CD4-positive, alpha-beta T cell treated with Interleukin-1 beta for 1 hour (primary cell): ENCODE measurements around the gene NAA38.

ENCODE experiments used
- DNase-seq, 2 donors: peaks; one replicate each; pipeline ENCODE4 v3.0.0-alpha.2; 2020 to 2022

NAA38 gene

GRCh38 chr17:7840441-7840840, 16.9 kb downstream of the NAA38 start:
- no peak for DNase-seq

GRCh38 chr17:7839876-7840261, 17.5 kb downstream of the NAA38 start:
- peak; percentile 40 to 44 for DNase-seq

DNA sequence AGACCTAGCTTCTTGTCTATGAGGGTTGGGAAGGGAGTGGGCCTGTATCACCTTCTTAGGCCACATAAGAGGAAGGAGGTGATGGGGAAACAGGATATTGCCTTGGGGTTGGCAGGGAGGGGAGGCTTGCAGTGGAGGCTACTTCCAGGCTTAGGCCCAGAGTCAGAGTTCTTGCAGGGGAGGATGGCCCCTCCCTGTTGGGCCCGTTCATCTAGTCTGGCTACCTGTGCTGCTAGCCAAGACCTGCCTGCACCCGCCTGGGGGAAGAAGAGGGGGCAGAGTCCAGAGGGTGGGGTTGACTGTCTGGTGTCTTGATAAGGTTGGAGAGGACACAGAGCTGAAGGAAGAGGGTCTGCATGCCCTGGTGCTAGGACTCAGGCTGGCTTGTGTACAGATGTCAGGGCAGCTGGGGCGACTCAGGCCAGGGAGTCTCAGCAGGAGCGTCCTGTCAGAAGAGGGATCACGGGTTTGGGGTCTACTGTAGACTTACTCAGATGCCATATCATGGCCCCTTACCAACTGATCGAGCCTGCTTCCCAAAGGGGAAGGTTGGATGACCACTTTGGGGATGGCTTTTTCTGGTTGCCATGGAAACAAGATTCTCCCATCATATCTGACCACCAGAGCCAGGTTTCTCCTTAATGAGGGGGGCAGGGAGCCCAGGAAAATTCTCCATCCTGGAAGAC, 18.0 kb downstream of the NAA38 start:
- peak; percentile 27 to 56 for DNase-seq

GRCh38 chr17:7838090-7839075, 19.0 kb downstream of the NAA38 start:
- DNase-seq = peak; percentile 47 to 58

- peak in 1 of 2 donors; percentile 41 for DNase-seq
These were observed 19.8 kb downstream of the NAA38 start for GRCh38 chr17:7837408-7838088.

- peak; percentile 83 to 87 for DNase-seq
These were observed 20.6 kb downstream of the NAA38 start for GRCh38 chr17:7836596-7837407.

DNA sequence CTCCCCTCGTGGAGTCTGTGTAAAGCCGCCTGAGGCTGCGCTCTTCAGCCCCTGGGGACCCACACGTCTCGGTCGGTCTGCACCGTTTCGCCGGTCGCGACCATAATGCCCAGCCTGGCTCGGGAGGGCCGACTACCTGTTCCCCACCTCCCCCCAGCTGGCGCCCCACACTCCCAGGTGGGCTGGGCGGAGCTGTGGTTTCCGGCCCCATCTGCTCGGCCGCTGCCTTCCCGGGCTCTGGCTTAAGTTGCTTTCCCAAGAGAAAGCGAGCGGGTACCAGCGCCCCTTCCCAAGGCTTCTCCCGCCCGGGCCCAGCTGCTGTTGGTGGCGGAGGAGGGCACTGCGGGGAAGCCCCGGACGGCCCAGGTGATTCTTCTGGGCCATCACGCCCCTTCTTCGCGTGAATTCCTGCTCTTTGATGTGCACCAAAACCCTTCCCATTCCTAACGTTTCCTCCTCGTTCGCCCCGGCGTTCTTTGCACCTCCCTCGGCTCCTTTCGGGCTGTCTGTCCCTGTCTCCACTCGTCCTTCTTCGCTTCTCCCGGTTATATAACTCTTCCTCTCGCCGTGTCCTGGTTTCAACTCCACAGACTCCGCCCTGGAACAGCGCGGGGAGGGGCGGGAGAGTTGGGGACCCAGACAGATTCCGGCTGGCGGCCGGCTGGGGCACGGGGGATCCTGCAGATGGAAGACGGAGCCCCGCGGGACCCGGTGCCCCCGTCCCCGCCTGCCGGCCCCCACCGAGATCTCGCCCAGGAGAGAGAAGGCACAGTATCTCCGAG, 21.4 kb downstream of the NAA38 start:
- DNase-seq = peak; percentile 51 to 70

- DNase-seq = peak; percentile 95 to 97
These were observed 22.2 kb downstream of the NAA38 start for GRCh38 chr17:7834957-7835813.

DNA sequence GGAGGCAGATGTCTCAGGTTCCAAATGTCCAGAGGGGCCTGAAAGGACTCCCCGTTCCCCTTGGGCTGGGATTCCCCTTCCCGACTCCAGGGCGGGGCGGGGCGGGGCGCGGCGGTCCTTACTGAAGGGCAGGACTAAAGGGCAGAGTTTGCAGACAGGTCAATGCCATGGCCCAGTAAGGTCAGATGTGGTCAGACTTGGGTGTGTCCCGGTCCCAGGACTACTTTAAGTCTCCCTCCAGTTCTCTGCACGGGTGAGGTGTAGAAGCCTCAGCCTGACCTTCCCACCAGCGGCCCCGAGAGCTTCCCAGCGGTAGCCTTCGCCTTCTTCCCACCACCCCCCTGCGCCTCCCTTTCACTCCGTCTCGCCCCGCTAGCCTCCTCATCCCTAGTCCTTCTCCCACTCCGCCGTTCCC, 22.8 kb downstream of the NAA38 start:
- DNase-seq = peak; percentile 80 to 84

DNA sequence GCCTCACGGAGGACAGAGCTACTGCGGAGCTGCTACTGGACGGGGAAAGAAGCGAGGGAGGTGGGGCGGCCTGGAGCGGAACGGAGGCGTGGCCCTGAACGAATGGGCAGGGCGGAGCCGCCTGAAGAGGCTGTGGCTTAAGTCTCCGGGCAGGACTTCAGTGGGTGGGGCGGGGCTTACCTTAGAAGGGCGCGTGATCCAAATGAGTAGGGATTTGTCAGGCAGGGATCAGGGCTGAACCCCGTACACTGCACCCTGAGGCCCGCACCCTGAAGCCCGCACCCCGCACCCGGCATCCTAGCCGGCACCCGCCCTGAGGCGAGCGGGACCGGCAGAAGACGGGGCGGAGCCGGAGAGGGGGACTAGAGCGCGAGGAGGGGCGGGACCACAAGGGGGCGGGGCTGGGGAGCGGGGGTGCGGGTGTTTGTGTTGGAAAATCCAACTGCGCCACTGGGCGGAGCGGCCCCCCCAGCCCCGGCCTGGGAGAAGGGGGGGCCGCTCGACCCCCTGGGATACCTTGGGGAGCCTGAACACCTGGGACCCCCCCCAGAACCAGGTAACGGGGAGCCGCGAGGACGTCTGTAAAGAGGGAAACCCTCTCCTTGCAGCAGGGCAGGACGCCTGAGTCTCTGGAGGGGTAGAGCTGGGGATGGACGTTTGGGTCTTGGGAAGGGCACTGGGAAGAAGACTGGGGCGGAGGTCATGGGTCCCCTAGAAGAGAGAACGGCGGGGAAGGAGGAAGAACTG, 23.4 kb downstream of the NAA38 start, which contains the start of gene KDM6B:
Gene KDM6B, plus strand, starts transcription at position 423 of the 747 bp plus-strand sequence. CDS start 11,338 bp downstream, outside the sequence.
- peak; percentile 88 to 92 for DNase-seq

- DNase-seq = no peak
These were observed 24.2 kb downstream of the NAA38 start for GRCh38 chr17:7833011-7833794.

- DNase-seq = no peak
These were observed 24.9 kb downstream of the NAA38 start for GRCh38 chr17:7832431-7832830.

GRCh38 chr17:7831233-7831632, 26.1 kb downstream of the NAA38 start:
- no peak for DNase-seq

- DNase-seq = no peak
These were observed 26.7 kb downstream of the NAA38 start for GRCh38 chr17:7830616-7831015.

GRCh38 chr17:7825206-7825990, 32.0 kb downstream of the NAA38 start:
- no peak for DNase-seq

DNA sequence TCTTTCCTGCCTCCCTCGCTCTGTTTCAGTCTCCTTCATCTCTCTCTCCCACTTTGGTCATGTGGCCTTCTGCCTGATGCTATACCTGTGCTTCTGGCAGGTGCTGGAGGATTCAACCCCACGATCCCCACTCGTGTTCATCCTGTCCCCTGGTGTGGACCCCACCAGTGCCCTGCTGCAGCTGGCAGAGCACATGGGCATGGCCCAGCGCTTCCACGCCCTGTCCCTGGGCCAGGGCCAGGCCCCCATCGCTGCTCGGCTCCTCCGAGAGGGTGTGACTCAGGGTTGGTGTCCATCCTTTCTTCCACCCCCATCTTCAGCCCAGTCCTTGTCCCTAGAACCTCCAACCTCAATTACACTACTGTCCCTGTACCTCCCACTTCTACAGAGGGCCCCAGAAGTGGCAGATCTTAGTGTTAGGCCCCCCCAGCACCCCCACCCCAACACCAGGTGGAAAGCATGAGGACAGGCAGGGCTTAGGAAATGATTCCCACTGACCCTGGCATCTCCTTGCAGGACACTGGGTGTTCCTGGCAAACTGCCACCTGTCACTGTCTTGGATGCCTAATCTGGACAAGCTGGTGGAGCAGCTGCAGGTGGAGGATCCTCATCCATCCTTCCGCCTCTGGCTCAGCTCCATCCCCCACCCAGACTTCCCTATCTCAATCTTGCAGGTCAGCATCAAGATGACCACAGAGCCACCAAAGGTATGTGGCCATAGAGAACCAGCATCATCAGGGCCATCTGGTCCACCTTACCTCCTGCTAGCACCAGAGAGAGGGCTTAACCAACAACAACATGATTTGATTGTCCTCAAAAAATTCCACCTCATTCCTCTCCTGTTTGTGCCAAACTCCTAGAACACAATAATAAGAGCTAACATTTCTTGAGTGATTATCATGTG, 33.1 kb downstream of the NAA38 start:
- no peak for DNase-seq

GRCh38 chr17:7823581-7824001, 33.8 kb downstream of the NAA38 start:
- DNase-seq = no peak
